ENCODE measurements around the gene TAS2R1.

- TF ChIP-seq CTCF (IDR thresholded peaks at IDR 0.05) (no peak), POLR2AphosphoS5 (IDR thresholded peaks at IDR 0.05) (no peak), POLR2A (IDR thresholded peaks at IDR 0.05) (no peak), EP300 (IDR thresholded peaks at IDR 0.05) (no peak)
These were observed 23.7 kb upstream of the TAS2R1 start for GRCh38 chr5:9653811-9654210.

All from sigmoid colon (tissue), 4 donors.